HEK293T (cell line): ENCODE measurements around the gene FOCAD.

Experiments
- CTCF ChIA-PET: fragments of 350-600 bp; formaldehyde crosslinking; extraction: SDS; loops from one replicate; lab custom pipeline; 2021; ENCODE audit warnings: antibody characterized with exemption, inconsistent platforms; lab: Yijun Ruan, JAX
- POLR2A ChIA-PET: fragments of 350-600 bp; formaldehyde crosslinking; extraction: SDS; loops from one replicate; lab custom pipeline; 2020; ENCODE audit warnings: antibody characterized with exemption, inconsistent platforms; lab: Yijun Ruan, JAX
- DNase-seq: peaks from one replicate; pipeline ENCODE4 v3.0.0; 2012; ENCODE audit warnings: mixed read lengths; ENCODE audit errors: extremely low spot score
- ARNT ChIP-seq: fragments of 450-650 bp; IDR thresholded peaks from 2 replicates; pipeline ENCODE4 v1.6.1; 2017; ENCODE audit warnings: mild to moderate bottlenecking
- BHLHE40 ChIP-seq: fragments of 450-650 bp; IDR thresholded peaks from 2 replicates; pipeline ENCODE4 v1.6.1; 2016; ENCODE audit warnings: mild to moderate bottlenecking, moderate library complexity, borderline replicate concordance
- CTBP1 ChIP-seq: fragments of 450-650 bp; IDR thresholded peaks from 2 replicates; pipeline ENCODE4 v1.6.1; 2016; ENCODE audit warnings: borderline replicate concordance
- ELF4 ChIP-seq: fragments of 450-650 bp; IDR thresholded peaks from 2 replicates; pipeline ENCODE4 v1.6.1; 2017; ENCODE audit warnings: antibody characterized with exemption
- FOXA1 ChIP-seq: fragments of 450-650 bp; IDR thresholded peaks from 2 replicates; pipeline ENCODE4 v1.6.1; 2016; ENCODE audit warnings: mild to moderate bottlenecking
- FOXK2 ChIP-seq: fragments of 450-650 bp; IDR thresholded peaks from 2 replicates; pipeline ENCODE4 v1.6.1; 2016; ENCODE audit warnings: mild to moderate bottlenecking
- FOXM1 ChIP-seq: fragments of 450-650 bp; IDR thresholded peaks from 2 replicates; pipeline ENCODE4 v1.6.1; 2017; ENCODE audit warnings: mild to moderate bottlenecking, borderline replicate concordance
- HDGF ChIP-seq: fragments of 450-650 bp; IDR thresholded peaks from 2 replicates; pipeline ENCODE4 v1.6.1; 2017; ENCODE audit warnings: antibody characterized with exemption, borderline replicate concordance
- L3MBTL2 ChIP-seq: fragments of 450-650 bp; conservative IDR thresholded peaks from 2 replicates; pipeline ENCODE4 v1.6.1; 2016; ENCODE audit warnings: mild to moderate bottlenecking
- LEF1 ChIP-seq: fragments of 450-650 bp; IDR thresholded peaks from 2 replicates; pipeline ENCODE4 v1.6.1; 2017; ENCODE audit warnings: mild to moderate bottlenecking, borderline replicate concordance
- NFRKB ChIP-seq: fragments of 450-650 bp; IDR thresholded peaks from 2 replicates; pipeline ENCODE4 v1.6.1; 2016; ENCODE audit warnings: mild to moderate bottlenecking, moderate library complexity
- SP1 ChIP-seq: fragments of 450-650 bp; IDR thresholded peaks from 2 replicates; pipeline ENCODE4 v1.6.1; 2017
- SUZ12 ChIP-seq: fragments of 450-650 bp; IDR thresholded peaks from 2 replicates; pipeline ENCODE4 v1.6.1; 2016; ENCODE audit warnings: mild to moderate bottlenecking
- TARDBP ChIP-seq: fragments of 450-650 bp; IDR thresholded peaks from 2 replicates; pipeline ENCODE4 v1.6.1; 2016
- ZNF384 ChIP-seq: fragments of 450-650 bp; IDR thresholded peaks from 2 replicates; pipeline ENCODE4 v1.6.1; 2016
- TF ChIP-seq, protein P1 (sequence below): fragments of 450-650 bp; IDR thresholded peaks from 2 replicates; pipeline ENCODE4 v1.6.1; 2016

FOCAD gene

DNA sequence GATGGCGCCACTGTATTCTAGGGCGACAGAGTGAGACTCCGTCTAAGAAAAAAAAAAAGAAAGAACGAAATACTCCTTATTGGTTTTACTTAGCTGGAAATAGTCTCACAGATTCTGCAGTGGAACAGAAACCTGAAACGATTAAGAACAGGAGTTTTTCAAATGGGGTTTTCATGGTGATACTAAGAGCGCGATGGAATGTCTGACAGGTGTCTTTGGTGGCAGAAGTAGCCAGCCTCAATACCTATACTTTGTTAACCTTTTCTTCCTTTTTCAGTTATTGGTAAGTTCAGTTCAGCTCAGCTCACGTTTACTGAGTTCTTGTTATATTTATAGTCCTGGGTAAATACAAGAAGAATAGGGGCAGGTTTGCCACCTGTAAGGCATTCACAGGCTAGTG lies 123.9 kb downstream of the FOCAD start:
- DNase-seq: no peak
- CTCF ChIA-PET: no interaction called here
- TF ChIP-seq FOXK2 (no peak), FOXA1 (no peak), FOXM1 (no peak), ZNF384 (no peak), HDGF (no peak), SP1 (no peak), LEF1 (no peak), TARDBP (no peak), SUZ12 (no peak), NFRKB (no peak), L3MBTL2 (no peak), ELF4 (no peak), BHLHE40 (no peak), CTBP1 (no peak), ARNT (no peak)
- TF ChIP-seq, protein P1, sequence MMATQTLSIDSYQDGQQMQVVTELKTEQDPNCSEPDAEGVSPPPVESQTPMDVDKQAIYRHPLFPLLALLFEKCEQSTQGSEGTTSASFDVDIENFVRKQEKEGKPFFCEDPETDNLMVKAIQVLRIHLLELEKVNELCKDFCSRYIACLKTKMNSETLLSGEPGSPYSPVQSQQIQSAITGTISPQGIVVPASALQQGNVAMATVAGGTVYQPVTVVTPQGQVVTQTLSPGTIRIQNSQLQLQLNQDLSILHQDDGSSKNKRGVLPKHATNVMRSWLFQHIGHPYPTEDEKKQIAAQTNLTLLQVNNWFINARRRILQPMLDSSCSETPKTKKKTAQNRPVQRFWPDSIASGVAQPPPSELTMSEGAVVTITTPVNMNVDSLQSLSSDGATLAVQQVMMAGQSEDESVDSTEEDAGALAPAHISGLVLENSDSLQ: no peak
- POLR2A ChIA-PET: no interaction called here

DNA sequence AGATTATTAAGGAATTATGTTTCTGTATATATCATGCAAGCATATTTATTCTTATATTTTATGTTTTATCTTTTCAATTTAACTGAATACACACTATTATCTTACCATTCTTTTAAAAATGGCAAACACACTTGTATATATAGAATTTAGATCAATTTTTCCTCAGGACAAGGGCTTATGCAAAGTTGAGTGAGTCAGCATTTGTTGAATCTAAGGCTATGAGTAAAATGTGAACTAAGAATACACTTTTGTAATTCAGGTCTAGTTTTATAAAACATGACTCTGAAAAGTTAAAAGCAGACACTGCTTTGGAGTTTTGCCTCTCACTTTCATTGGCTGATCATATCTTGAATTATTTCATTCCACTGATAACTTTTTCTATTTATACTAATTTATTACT lies 127.8 kb downstream of the FOCAD start:
- POLR2A ChIA-PET: no interaction called here
- no peak for DNase-seq
- TF ChIP-seq ARNT: no peak
- no peak for TF ChIP-seq LEF1
- TF ChIP-seq FOXM1: no peak
- TF ChIP-seq TARDBP: no peak
- no peak for TF ChIP-seq SP1
- TF ChIP-seq L3MBTL2: no peak
- TF ChIP-seq CTBP1: no peak
- TF ChIP-seq HDGF: no peak
- no peak for TF ChIP-seq BHLHE40
- TF ChIP-seq SUZ12: no peak
- TF ChIP-seq FOXK2: no peak
- TF ChIP-seq ELF4: no peak
- no peak for TF ChIP-seq NFRKB
- TF ChIP-seq ZNF384: no peak
- TF ChIP-seq, protein P1: no peak
- TF ChIP-seq FOXA1: no peak
- CTCF ChIA-PET: no interaction called here

DNA sequence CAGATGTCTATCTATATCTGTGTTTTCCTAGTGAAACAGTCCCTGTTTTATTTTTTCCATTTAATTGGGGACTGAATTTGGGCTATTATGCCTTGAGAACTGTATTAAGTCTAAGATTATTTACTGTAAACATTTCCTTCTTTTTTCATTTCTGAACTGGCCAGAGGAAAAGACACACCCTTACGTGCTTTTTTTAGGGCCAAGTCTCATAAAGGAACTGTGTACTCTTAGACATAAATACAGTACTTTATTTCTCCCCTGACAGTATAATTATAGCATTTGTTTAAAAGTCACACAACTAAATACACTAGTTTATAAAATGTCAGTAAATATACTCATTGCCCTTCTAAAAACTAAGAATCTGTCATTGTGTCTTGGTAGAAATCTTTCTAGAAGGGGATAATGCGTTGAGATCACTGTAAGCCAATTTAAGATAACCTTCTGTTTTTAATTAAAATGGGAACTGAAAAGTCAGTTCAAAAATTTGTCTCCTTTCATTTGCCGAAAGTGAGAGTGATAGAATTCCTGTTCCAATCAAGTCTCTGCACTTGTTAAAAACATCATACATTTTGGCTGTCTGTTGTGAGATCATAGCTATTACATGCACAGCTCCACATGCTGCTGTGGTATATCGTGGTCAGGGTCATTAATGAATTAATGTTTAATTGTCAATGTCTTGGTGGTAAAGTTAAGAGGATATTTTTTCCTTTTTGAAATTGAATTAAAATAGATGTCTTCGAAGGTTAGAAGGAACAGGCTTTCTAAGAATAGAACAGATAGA lies 132.1 kb downstream of the FOCAD start:
- CTCF ChIA-PET: no interaction called here
- TF ChIP-seq ZNF384 (no peak), FOXA1 (no peak), ARNT (no peak), NFRKB (no peak), BHLHE40 (no peak), FOXK2 (no peak), ELF4 (no peak), CTBP1 (no peak), SP1 (no peak), LEF1 (no peak), HDGF (no peak), SUZ12 (no peak), TARDBP (no peak), L3MBTL2 (no peak)
- TF ChIP-seq, protein P1: no peak
- POLR2A ChIA-PET: no interaction called here
- no peak for DNase-seq

DNA sequence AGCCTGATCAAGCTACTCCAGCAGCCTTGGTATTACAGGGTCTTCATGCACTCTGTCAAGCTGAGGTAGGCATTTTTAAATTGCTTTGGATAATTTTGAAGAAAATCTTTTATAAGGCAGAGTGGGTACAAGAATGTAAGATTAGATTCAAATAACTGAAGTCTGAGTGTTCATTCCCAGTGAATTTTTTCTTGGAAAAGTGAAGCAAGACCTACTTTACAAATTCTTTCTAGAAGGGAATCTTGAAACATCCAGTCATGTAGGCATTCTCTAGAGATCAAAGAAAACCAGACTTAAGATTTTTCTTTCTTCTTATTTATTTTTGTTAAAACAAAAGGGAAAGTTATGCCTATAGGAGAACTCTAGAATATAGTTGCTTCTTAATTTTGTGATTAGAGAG lies 139.0 kb downstream of the FOCAD start:
- no peak for TF ChIP-seq NFRKB
- TF ChIP-seq LEF1: no peak
- TF ChIP-seq CTBP1: no peak
- TF ChIP-seq FOXM1: no peak
- TF ChIP-seq HDGF: no peak
- no peak for TF ChIP-seq BHLHE40
- no peak for TF ChIP-seq SUZ12
- TF ChIP-seq L3MBTL2: no peak
- no peak for TF ChIP-seq ZNF384
- TF ChIP-seq TARDBP: no peak
- no peak for TF ChIP-seq FOXK2
- no peak for TF ChIP-seq ARNT
- CTCF ChIA-PET: no interaction called here
- POLR2A ChIA-PET: no interaction called here
- no peak for DNase-seq

DNA sequence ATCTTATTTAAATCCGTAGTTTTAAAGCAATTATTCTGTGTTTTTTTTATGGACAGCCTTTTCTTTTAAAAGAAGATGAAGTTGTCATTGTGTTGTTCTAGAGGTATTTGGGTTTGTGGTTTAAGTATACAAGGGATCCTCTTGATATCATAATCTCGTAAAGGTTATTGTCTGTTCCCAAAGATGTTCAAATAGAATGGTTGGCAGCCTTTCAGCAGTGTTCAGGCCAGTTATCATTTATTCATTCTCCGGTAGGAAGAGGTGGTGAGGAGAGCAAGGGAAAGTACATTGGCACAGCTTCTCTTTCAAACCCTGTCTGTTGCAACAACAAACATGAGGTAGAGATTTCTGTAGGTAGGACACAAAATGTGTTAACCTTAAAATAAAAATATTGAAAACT lies 147.0 kb downstream of the FOCAD start:
- ChIA-PET CTCF (no interaction called here), POLR2A (no interaction called here)
- TF ChIP-seq NFRKB (no peak), L3MBTL2 (no peak), CTBP1 (no peak), FOXA1 (no peak), FOXM1 (no peak), FOXK2 (no peak), TARDBP (no peak), BHLHE40 (no peak), ELF4 (no peak), ZNF384 (no peak), SP1 (no peak), HDGF (no peak), SUZ12 (no peak)
- TF ChIP-seq, protein P1: no peak
- DNase-seq: no peak
